Mucosa of stomach (tissue), 1 donor: Measurements from ENCODE around the gene LRP4.

ENCODE experiments used
- H3K27me3 ChIP-seq: one replicate; pipeline ENCODE4 v1.7.0; 2013; ENCODE audit warnings: mild to moderate bottlenecking, low read length; ENCODE audit not compliant: control insufficient read depth, insufficient read depth
- H3K36me3 ChIP-seq: one replicate; pipeline ENCODE4 v1.7.0; 2013; ENCODE audit warnings: low read length; ENCODE audit not compliant: control insufficient read depth, insufficient read depth
- H3K4me1 ChIP-seq: one replicate; pipeline ENCODE4 v1.7.0; 2013; ENCODE audit warnings: mild to moderate bottlenecking, low read length; ENCODE audit not compliant: control insufficient read depth, insufficient read depth
- H3K4me3 ChIP-seq: one replicate; pipeline ENCODE4 v1.7.0; 2013; ENCODE audit warnings: low read length
- H3K9ac ChIP-seq: one replicate; pipeline ENCODE4 v1.7.0; 2013; ENCODE audit warnings: mild to moderate bottlenecking, low read length, moderate library complexity
- H3K9me3 ChIP-seq: one replicate; pipeline ENCODE4 v1.7.0; 2013; ENCODE audit warnings: mild to moderate bottlenecking, low read length, moderate library complexity; ENCODE audit not compliant: control insufficient read depth
- donor health status: Pancreatic carcinoma.

Gene LRP4

GRCh38 chr11:46900091-46900746 lies 18.1 kb downstream of the LRP4 start:
- H3K4me3 ChIP-seq = no peak overlapping the region
- H3K9ac ChIP-seq = no peak overlapping the region

GRCh38 chr11:46899501-46900025 lies 18.8 kb downstream of the LRP4 start:
- Histone ChIP-seq H3K27me3 (no peaks in the 10 kb centered on the region), H3K4me1 (no peaks in the 10 kb centered on the region), H3K9ac (no peak overlapping the region), H3K9me3 (no peaks in the 10 kb centered on the region), H3K36me3 (no peaks in the 10 kb centered on the region), H3K4me3 (no peak overlapping the region)

More at GRCh38 chr11:46900091-46900746, 18.1 kb downstream of the LRP4 start:
- no peaks in the 10 kb centered on the region for H3K9me3 ChIP-seq
- H3K36me3 ChIP-seq = no peaks in the 10 kb centered on the region
- no peaks in the 10 kb centered on the region for H3K4me1 ChIP-seq
- H3K27me3 ChIP-seq = no peaks in the 10 kb centered on the region

DNA sequence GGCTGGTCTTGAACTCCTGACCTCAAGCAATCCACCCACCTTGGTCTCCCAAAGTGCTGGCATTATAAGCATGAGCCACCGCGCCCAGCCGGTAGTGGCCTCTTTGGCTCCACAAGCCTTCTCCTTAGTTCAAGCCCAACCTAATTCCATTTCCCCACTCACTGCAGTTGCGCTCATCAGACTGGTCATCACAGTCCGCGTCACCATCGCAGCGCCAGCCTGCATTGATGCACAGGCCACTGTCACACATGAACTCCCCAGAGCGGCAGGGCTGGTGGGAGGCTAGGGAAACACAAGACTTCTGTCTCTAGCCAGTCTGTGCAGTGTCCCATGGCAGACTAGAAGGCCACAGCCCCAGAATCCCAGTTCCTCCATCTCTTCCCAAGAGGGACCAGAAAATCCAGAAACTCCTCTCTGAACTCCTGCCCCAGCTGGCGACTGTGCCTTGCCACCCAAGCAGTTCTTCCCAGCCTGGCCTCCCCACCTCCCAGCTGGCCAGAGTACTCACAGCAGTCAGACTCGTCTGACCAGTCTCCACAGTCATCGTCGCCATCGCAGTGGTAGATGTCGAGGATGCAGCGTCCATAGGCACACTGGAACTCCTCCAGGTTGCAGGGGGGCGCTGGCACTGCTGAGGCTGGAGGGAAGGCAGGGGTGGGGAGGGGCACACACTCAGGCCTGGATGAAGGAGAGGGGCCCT lies 19.8 kb downstream of the LRP4 start:
- Histone ChIP-seq H3K9ac (no peak overlapping the region), H3K4me1 (no peaks in the 10 kb centered on the region), H3K27me3 (no peaks in the 10 kb centered on the region), H3K36me3 (no peaks in the 10 kb centered on the region), H3K4me3 (no peak overlapping the region), H3K9me3 (no peaks in the 10 kb centered on the region)

DNA sequence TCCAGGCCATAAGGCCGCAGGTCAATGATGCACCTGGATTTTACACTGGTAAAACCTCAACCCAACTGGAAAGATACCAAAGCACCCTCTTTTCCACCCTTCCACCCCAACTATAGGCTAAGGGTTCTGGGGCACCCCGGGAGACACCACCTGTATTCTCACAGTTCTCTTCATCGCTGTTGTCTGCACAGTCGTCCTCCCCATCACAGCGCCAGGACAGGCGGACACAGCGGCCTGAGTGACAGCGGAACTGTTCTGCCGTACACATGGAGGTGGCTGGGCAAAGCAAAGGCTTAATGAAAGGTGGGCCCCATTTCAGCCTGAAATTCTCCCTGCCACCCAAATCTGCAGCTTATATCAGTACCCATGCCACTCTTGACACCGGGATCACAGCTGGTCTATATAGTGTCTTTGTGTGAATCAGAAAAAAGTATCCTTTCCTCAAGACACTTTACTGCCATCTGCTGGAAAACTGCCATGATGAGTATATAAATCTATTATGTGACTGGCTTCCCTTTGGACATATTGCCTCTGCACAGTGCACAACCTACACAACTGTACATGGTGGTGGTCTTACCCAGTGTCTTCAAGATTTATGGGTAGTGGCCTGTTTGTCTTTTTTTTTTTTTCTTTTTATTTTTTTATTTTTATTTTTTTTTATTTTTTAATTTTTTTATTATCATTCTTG lies 21.5 kb downstream of the LRP4 start:
- Histone ChIP-seq H3K9ac (no peak overlapping the region), H3K4me1 (no peaks in the 10 kb centered on the region), H3K9me3 (no peaks in the 10 kb centered on the region), H3K27me3 (no peaks in the 10 kb centered on the region), H3K4me3 (no peak overlapping the region), H3K36me3 (no peaks in the 10 kb centered on the region)

DNA sequence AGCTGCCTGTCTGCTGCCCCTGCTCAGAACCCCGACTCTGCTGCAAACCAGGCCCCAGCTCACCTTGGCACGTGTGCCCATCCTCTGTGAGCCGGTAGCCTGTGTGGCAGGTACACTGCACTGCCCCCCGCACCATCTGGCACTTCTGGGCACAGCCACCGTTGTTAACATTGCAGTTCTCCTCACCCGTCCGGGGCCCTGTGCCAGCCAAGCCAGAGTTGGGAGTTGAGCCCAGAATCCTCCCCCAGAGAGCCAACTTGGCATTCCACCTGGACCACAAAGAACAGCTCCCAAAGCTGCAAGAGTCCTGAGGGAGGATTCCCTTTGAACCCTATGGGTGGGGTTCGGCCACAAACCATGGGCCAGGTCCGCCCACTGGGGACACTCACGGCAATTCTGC lies 22.5 kb downstream of the LRP4 start:
- no peaks in the 10 kb centered on the region for H3K27me3 ChIP-seq
- no peak overlapping the region for H3K4me3 ChIP-seq
- no peak overlapping the region for H3K9ac ChIP-seq
- no peaks in the 10 kb centered on the region for H3K36me3 ChIP-seq
- H3K9me3 ChIP-seq = no peaks in the 10 kb centered on the region
- H3K4me1 ChIP-seq = no peaks in the 10 kb centered on the region

GRCh38 chr11:46894961-46895360 lies 23.4 kb downstream of the LRP4 start:
- no peak overlapping the region for H3K4me3 ChIP-seq
- H3K27me3 ChIP-seq = no peaks in the 10 kb centered on the region
- no peak overlapping the region for H3K9ac ChIP-seq
- H3K36me3 ChIP-seq = no peaks in the 10 kb centered on the region
- H3K4me1 ChIP-seq = no peaks in the 10 kb centered on the region
- H3K9me3 ChIP-seq = no peaks in the 10 kb centered on the region

GRCh38 chr11:46894506-46894905 lies 23.8 kb downstream of the LRP4 start:
- Histone ChIP-seq H3K27me3 (no peaks in the 10 kb centered on the region), H3K9ac (no peak overlapping the region), H3K4me3 (no peak overlapping the region), H3K9me3 (no peaks in the 10 kb centered on the region), H3K4me1 (no peaks in the 10 kb centered on the region), H3K36me3 (no peaks in the 10 kb centered on the region)

GRCh38 chr11:46892838-46893237 lies 25.5 kb downstream of the LRP4 start:
- H3K9ac ChIP-seq = no peak overlapping the region
- H3K27me3 ChIP-seq = no peaks in the 10 kb centered on the region
- no peaks in the 10 kb centered on the region for H3K9me3 ChIP-seq
- H3K4me1 ChIP-seq = no peaks in the 10 kb centered on the region
- H3K4me3 ChIP-seq = no peak overlapping the region
- H3K36me3 ChIP-seq = peaks cover 5% of the 10 kb centered on the region

GRCh38 chr11:46892109-46892508 lies 26.2 kb downstream of the LRP4 start:
- no peaks in the 10 kb centered on the region for H3K4me1 ChIP-seq
- peaks cover 5% of the 10 kb centered on the region for H3K36me3 ChIP-seq
- no peaks in the 10 kb centered on the region for H3K27me3 ChIP-seq
- H3K4me3 ChIP-seq = no peak overlapping the region
- no peaks in the 10 kb centered on the region for H3K9me3 ChIP-seq
- no peak overlapping the region for H3K9ac ChIP-seq

DNA sequence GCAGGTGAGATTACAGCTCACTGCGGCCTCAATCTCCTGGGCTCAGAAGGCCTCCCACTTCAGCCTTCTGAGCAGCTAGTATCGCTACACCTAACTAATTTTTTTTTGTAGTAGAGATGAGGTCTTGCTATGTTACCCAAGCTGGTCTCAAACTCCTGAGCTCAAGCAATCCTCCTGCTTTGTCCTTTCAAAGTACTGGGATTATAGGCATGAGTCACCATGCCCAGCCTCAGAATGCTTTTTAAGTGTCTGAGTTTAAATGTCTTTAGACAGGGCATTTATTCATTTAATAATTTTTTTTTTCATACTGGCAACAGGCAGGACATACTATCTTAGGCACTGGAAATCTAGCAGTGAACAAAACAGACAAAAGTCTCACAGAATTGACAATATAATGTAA lies 27.7 kb downstream of the LRP4 start:
- Histone ChIP-seq H3K27me3 (no peaks in the 10 kb centered on the region), H3K9ac (no peak overlapping the region), H3K36me3 (peaks cover 5% of the 10 kb centered on the region), H3K9me3 (no peaks in the 10 kb centered on the region), H3K4me1 (no peaks in the 10 kb centered on the region), H3K4me3 (no peak overlapping the region)

DNA sequence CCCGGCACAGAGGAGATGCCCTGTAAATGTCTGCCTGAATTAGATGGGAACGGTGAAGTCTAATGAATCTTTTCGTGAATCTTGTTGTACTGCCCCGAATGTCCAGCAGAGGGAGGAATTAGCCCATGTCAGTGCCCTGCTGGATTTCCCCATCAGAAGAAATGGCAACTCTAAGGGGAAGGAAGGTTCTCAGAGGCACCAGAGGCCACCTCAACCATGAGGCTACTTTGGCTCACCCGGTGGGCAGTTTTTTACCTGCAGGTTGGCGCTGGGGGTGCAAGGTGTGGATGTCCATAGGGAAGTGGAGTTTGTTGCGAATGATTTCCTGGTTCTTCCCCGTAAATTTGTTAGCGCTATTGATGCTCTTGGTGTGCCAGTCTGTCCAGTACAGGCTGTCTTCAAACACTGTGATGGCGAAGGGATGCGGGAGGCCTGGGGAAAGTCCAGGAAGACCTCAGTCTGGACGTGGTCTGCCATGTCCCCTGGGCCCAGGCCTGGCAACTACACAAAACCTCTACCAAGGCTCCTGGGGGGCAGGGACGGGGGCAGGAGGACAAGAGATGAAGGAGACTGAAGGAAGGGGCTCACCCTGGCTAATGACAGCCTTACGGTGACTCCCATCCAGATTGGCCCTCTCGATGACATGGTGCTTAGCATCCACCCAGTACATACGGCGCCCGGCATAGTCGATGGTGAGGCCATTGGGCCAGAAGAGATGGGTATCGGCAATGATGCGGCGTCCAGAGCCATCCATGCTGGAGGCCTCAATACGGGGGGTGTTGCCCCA lies 28.5 kb downstream of the LRP4 start:
- no peaks in the 10 kb centered on the region for H3K9me3 ChIP-seq
- H3K4me3 ChIP-seq = no peak overlapping the region
- H3K27me3 ChIP-seq = no peaks in the 10 kb centered on the region
- no peak overlapping the region for H3K9ac ChIP-seq
- H3K4me1 ChIP-seq = no peaks in the 10 kb centered on the region
- H3K36me3 ChIP-seq = peaks cover 5% of the 10 kb centered on the region
